ENCODE data around the gene CEP19. TPM values are rescaled to one million over a fixed set of nuclear protein-coding genes. Genes with fewer than 3 reads are reported as not detected.

The CEP19 gene
- total and polyA plus RNA-seq, 9 donors, result 0.83 to 4.8 (median 1.9) TPM

GRCh38 chr3:196688349-196688748 is 23.7 kb downstream of the CEP19 start:
- H3K4me1 ChIP-seq (ENCODE audit: insufficient read depth), result no peaks in the 10 kb centered on the region
- H3K27me3 ChIP-seq, result no peaks in the 10 kb centered on the region
- DNase-seq, result peak in 1 of 5 donors; percentile 20
- no peaks in the 10 kb centered on the region for H3K9me3 ChIP-seq
- no peak overlapping the region for H3K27ac ChIP-seq
- no peak overlapping the region for H3K4me3 ChIP-seq
- intact Hi-C loops (cut with DNase I), result loop anchor here (5.0 to 10.0 kb wide), 4 partner anchors 84 to 436 kb away; no protein-coding TSS in a partner anchor
- no peaks in the 10 kb centered on the region for H3K36me3 ChIP-seq
- TF ChIP-seq EP300 (IDR thresholded peaks at IDR 0.05) (no peak), POLR2A (IDR thresholded peaks at IDR 0.05) (no peak), CTCF (IDR thresholded peaks at IDR 0.05) (no peak)
- 14 to 43% (median 33%) methylated on average over 5 of the region's 5 CpGs for WGBS, 3 donors

- intact Hi-C loops (cut with DNase I), result loop anchor here (5.0 to 10.0 kb wide), 4 partner anchors 82 to 434 kb away; no protein-coding TSS in a partner anchor
- WGBS, 3 donors, result 24 to 49% (median 46%) methylated on average over 2 of the region's 2 CpGs
- H3K27ac ChIP-seq, result no peak overlapping the region
Observed at GRCh38 chr3:196686436-196686835, 25.6 kb downstream of the CEP19 start.

GRCh38 chr3:196684548-196685407 is 27.3 kb downstream of the CEP19 start:
- H3K36me3 ChIP-seq, result no peaks in the 10 kb centered on the region
- no peaks in the 10 kb centered on the region for H3K9me3 ChIP-seq
- DNase-seq, result peak; percentile 20 to 66 (median 56)
- no peak overlapping the region for H3K27ac ChIP-seq
- TF ChIP-seq CTCF (IDR thresholded peaks at IDR 0.05) (peak; percentile 68 to 83 (median 69)), EP300 (IDR thresholded peaks at IDR 0.05) (no peak)
- intact Hi-C loops (cut with DNase I), result loop anchor here (5.0 to 10.0 kb wide), 4 partner anchors 80 to 432 kb away; no protein-coding TSS in a partner anchor
- H3K4me1 ChIP-seq (ENCODE audit: insufficient read depth), result no peaks in the 10 kb centered on the region
- H3K27me3 ChIP-seq, result no peaks in the 10 kb centered on the region
- 36 to 40% (median 39%) methylated on average over 24 of the region's 24 CpGs for WGBS, 3 donors
- H3K4me3 ChIP-seq, result no peak overlapping the region

More at GRCh38 chr3:196686436-196686835, 25.6 kb downstream of the CEP19 start:
- Histone ChIP-seq H3K9me3 (no peaks in the 10 kb centered on the region), H3K4me3 (no peak overlapping the region), H3K4me1 (ENCODE audit: insufficient read depth) (no peaks in the 10 kb centered on the region), H3K27me3 (no peaks in the 10 kb centered on the region), H3K36me3 (no peaks in the 10 kb centered on the region)
- DNase-seq, result no peak
- TF ChIP-seq CTCF (IDR thresholded peaks at IDR 0.05), result no peak
- TF ChIP-seq EP300 (IDR thresholded peaks at IDR 0.05), result no peak
- no peak for TF ChIP-seq POLR2A (IDR thresholded peaks at IDR 0.05)

GRCh38 chr3:196677931-196678330 is 34.1 kb downstream of the CEP19 start:
- WGBS, 3 donors, result 22 to 36% (median 34%) methylated on average over 1 of the region's 1 CpG
- no peak for DNase-seq
- no peaks in the 10 kb centered on the region for H3K4me1 ChIP-seq (ENCODE audit: insufficient read depth)
- TF ChIP-seq EP300 (IDR thresholded peaks at IDR 0.05) (no peak), CTCF (IDR thresholded peaks at IDR 0.05) (no peak), POLR2A (IDR thresholded peaks at IDR 0.05) (no peak)
- no peak overlapping the region for H3K27ac ChIP-seq
- H3K4me3 ChIP-seq, result no peak overlapping the region
- no peaks in the 10 kb centered on the region for H3K27me3 ChIP-seq
- no peaks in the 10 kb centered on the region for H3K36me3 ChIP-seq
- no peaks in the 10 kb centered on the region for H3K9me3 ChIP-seq
- intact Hi-C loops (cut with DNase I), result no loop called here
